Measurements from ENCODE around the gene ARID1B.

ARID1B gene

DNA sequence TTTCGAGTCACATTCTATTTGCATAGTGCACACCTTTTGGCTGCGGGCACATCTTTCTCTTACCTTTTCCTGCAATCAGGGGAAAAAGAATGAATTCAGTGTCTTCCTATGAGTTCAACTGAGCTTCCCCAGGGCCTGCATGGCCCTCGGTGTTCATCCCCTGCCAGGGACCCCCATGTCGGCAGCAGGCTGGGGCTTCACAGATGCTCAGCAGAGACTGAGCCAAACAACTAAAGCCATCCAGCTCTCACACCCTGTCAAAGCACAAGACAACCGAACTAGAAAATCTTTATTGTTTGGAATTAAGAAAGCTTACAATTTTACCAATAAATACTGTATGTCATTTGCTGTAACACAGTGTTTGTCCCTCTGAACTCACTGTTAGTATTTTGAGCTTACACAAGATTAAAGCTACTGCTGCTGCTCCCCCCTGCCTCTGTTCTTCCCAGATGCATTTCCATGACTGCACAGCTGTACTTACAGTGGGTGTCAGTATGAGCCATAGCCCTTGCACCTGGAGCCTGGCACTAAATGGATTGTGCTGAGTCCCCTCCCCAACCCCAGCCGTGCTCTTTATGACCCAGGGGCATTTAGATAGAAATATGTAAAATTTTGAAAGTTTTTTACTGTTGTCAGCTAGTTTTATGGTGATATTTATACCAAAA, 340.4 kb downstream of the ARID1B start:
- DNase-seq = no peak

DNA sequence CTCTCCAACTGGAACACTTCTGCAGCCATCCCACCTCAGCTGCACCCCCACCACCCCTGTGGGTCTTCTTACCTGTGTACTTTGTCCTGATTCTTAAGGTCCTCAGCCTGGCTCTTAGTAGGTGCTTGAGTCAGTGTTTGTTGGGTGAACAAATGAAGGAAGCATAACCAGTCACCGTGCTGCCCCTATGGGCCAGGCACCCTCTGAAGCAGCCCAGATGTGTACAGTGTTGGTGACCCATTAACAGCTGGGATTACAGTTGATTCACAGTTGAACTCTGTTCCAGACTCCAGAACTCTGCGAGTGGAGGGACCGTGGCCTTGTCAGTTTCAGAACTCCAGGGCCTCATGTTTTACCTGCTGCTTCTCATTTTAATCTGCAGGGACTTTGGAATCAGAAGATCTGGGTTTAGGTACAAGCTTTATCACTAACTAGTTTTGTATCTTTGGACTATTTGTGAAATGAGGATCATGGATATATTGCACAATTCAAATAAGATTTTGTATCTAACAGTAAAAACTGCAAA, 342.4 kb downstream of the ARID1B start:
- DNase-seq = no peak

DNA sequence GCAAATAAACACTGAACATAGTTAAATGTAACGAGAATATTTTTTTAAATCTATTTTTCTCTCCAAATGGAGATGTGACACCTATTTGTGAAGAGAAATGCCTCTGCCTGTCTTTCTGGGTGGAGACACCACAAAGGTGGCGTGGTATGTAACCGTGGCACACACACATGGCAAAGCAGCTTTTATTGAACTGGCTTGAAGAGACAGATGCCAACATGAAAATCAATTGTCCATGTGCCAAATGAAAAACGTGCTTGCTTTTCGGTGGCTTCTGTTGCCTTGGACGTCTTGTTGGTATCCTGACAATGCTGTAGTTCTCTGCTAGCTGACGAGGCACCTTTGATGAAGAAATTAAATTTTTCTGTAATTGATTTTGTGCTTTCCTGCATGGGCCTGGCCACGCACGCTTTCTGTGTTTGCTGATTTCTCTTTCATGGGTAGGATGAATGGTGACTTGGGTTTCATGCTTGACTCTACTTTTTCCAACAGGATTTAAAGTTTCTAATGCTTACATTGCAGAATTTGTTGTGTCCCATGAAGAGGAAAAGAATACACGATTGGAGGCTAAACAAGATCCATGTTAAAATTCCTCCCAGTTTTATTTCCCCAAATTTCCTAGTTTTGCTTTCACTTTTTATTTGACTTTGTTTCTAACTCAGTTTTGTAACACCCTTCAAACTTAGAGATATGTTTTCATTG, 343.5 kb downstream of the ARID1B start:
- DNase-seq = no peak

DNA sequence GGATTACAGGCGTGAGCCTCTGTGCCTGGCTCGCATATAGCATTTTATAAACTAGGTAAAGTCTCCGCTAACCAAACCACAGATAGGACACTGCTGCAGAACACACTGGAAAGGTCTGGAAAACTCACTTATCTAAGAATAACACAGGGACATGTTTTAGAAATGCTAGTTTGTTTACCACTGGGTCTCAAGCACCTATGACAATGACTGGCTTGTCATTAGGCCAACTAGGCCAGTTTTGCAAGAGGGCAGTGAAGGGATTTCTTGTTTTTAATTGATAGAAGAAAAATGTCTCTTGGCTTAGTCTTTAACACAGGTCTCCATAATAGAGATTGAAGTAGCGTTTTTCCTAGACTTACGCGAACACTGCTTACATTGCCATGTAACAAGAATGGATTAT, 344.7 kb downstream of the ARID1B start:
- no peak for DNase-seq

DNA sequence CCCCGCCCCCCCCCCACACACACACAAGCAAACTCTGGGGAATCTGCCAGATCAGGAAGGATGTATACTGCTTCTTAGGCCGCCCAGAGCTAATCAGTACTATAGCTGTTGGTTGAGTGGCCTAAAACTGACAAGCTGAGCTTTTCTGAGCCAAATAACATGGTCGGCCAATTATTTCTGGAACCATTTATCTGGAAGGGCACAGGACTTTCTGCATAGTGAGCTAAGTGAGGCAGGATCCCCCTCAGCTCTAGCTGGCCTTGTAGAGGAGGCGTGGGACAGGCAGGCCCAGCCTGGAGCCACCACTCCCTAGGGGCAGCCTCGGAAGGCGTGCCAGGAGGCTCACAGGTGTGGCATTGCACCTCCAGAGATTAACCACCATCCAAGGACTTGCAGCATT, 346.1 kb downstream of the ARID1B start:
- DNase-seq = no peak

DNA sequence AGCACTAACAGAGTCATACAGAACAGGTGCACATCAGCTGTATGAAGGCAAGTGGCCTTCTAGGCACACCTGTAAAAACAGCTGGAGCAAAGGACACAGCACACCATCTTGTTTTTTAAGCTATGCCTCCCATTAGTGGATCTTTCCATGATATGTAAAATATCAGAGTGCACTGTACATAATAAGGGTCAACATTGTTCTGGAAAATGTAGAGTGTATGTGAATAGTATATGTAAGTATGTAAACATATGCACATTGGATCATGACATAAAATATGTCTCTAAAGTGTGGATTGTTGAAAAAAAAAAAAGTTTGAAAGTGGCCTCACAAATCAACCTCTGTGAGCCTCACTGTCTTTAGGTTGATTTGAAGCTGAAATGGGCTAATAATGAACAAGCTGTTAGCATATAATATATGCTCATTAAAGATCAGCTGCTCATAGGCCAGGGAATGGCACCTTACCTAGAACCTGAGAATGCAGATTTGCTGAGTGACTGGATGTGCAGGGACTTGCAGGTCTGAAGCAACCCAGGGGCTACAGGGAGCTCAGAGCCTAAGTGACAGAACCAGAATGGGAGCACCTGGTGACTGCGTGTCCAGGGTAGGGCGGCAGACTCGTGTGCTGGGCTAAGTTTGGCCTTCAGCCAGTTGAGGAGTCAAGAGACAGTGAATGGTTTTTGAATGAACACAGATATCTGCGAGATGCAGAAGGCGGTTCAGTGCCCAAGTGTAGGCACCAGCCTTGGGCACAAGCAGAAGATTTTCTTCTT, 347.5 kb downstream of the ARID1B start:
- no peak for DNase-seq

DNA sequence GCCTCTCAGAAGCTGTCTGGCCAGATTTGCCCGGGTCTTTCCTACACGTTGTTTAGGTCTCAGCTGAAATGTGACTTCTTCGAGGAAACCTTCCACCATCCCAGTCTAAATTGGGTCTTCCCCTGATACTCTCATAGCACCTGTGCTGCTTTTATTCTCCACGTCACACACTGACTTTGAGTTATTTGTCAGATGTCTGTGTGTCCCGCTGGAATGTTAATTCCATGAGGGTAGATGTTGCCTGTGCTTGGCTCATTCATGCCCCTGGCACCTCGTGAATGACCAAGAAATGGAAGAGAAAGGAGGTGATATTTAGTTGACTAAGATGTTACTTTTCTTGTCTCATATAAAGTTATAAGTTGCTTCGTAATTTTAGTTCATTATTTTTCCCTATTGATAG, 348.4 kb downstream of the ARID1B start:
- DNase-seq = no peak

DNA sequence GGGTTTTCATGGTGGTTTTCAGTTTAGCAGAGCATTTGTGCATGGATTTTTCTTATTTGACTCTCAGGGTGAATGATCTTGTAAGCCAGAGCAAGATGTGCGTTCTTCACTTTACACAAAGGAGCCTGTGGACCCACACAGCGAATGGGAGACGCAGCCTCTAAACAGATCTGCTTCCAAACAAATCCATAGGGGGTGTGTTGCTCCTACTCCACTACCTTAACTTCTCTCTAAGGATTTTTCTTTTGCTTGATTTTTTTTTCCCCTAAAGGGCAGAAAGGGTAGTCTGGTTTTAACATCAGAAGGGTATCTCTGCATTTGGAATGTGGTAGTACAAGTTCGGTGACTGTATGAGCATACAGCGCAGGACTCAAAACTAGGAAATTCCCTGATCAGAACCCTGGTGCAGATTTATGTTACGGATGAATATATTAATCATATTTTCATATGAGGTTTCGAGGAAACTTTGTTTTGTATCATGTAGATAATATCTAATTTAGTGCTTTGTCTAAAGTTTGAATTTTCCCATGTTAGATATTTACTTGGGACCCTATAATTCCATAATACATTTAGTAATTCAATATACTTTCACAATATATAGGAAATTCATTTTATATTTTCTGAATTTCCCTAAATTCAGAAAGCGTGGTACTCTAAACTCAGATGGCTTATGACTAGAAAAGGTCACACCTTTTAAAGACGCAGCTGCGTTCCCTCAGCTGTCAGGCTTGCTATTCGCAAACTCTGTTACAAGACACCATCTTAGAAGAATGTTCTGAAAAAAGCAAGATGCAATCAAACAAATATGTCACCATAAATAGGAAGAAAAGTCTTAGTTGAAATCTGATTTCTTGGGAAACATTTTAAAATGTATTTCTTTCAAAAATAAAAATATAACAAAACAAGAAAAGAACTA, 349.3 kb downstream of the ARID1B start:
- no peak for DNase-seq

DNA sequence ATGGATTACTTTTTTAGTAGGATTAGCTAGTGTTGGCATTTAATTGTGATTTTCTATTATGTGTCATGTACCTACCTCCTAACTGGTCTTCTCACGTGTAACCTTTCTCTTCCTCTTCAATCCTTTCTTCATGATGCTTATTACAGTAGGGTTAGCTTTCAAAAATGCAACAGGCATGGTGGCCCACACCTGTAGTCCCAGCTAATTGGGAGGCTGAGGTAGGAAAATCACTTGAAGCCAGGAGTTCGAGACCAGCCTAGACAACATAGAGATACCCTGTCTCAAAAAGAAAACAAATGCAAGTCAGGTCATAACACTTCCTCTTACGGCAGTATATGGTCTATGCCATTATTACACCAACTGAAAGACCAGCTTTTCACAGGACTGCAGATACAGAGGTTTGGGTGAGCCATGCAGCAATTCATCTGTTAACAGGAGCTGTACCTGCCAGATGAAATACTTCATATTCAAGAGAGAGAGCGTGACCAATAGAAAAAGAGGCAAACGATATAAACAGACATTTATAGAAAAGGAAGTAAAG, 351.1 kb downstream of the ARID1B start:
- no peak for DNase-seq

DNA sequence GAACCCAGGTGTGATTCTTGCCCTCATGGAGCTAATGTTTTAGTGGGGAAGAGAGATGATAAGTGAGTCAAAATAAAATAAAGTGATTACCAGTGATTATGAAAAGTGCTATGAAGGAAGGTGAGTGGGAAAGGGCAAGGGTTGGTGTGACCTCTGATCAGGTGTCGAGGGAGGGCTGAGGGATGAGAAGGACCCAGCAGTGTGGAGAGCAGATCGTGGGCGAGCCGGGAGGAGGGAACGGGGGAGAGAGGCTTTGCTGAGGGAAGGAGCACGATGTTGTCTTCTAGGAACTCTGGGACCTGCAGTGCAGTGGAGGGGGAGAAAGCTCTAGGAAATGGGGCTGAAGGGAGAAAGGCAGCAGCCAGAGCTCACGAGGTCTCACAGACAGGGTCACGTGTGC, 354.1 kb downstream of the ARID1B start:
- no peak for DNase-seq

DNA sequence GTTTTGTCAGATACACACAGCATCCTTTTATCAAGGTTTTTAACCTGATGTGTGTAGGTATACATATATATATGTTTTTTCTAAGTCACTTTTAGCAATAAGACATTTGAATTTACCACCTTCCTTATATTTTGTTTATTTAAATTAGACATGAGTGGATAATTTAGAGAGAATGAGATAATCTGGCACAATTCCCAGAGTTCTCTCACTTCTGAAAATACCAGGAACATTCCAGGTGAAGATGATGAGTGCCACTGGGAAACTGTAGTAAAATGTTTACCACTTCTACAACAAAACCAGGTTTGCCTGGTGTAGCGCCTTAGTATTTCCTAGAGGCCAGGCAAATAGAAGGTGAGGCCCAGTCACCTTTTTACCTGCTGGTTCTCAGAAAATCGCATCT, 356.7 kb downstream of the ARID1B start:
- no peak for DNase-seq

DNA sequence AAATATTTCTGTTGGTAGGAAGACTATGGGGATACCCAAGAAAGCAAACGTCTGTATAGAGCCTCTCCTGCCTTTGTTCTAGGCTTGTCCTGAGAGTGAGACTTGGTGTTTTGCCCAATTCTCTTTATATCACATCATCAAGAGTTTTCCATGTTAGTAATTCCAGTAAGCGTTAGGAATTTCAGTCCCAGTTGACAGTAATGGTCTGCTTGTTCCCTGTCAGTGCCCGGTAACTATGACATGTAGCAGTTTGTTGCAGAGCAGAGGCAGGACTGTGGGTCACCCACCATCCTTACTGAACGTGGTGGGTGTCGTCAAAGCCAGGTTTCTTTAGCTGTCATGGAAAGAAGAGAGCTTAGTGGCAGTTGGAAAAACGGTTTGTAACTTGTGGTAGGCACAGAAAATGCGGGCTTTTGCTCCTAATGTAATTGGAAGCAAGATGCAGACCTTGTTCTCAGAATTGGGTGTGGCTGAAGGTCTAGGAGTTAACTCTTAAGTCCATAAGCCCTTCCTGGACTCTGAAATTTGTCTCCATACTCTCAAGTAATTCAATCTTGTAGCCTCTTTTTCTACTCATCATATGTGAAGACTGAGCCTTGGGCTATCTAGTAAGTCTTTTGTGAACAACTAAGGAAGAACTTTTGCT, 357.3 kb downstream of the ARID1B start:
- no peak for DNase-seq

DNA sequence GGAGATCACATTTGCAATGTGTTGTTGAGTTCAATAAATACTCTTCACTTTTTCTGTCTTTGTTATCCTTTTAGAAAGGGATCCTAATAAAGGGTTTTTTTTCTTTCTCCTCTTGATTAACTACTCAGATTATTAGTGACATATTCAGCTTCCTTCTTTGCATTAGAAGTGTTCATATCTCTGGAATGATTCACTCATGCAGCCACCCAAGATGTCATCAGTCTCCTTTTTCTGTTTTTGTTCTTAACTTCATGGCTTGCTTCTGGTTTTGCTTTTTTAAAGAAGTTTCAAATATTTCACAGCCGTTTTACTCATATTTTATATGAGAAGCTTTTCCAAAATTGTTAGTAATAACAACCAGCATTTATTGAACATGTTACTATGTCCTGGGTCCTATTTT, 358.5 kb downstream of the ARID1B start:
- DNase-seq = no peak

DNA sequence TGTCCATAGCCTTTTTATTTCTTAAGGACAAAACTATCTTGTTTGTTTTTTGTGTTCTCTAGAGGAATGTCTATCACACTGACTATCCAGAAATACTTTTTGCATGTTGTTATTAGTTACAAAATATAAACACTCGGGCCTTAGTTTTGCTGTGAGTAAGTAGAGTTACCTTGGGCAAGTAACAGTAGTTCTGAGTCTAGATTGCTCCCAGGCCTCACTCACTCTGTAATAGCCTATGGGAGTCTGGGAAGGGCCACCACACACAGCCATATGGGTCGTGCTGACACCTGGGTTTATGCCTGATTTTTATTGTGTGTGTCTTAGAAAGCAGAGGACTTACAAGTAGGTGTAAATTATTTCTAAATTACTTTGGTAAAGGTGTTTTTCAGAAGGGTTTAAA, 360.3 kb downstream of the ARID1B start:
- no peak for DNase-seq

DNA sequence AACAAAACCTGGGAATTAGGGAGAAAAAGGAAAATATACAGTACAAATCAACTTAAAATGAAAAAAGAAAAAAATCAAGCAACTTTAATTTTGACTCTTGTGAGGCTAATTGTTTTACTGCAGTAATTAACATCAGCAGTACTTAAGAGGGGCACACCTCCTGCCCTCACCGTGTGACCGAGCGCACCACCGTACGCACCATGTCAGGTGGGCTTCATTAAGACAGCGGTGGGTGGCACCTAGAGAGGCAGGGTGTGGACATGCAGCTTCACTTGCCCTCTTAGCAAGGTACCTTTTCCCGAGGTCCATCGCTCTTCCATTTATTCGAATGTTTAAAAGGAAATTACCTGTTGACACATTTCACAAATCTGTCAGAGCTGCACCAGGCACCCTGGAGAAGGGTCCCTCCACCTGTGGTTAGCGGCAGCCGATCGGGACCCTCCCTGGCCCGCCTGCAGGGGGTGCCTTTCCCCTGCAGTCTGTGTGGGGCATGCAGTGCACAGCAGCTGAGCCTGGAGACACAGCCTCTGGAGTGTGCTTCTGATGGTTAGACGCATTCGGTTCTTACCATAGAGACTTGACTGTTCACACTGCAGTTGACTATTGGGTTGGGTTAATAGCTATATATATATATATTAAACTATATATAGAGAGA, 362.0 kb downstream of the ARID1B start:
- no peak for DNase-seq

DNA sequence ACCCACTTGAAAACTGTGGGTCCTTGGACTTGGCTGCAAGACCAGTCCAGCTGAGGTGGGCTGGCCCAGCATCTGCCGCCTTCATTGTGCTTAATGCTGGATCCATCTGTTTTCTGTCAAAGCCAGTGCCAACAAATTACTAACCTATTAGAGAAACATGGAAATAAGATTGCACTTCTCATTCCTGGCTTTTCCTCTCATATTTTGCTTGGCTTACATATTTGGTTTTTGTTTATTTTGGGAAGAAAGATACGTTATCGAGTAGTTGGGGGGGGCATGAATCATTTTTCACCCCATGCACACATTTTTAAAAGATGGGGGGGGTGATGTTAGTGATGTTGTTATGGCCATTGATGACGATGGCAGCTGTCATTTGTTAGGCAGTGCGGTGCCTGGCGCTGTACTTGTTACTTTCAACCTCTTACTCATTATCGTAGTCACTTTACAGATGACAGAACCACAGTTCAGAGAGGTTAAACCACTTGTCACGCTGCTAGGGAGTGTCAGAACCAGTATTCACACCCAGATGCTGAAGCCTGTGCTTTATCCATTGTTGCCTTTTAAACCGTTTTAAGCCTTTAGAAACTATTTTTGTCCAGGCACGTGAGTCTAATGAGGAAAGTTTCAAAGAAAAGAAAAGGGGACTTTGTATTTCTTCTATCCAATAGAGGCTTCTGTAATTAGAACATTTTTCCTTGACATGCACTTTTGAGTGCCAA, 366.2 kb downstream of the ARID1B start:
- no peak for DNase-seq

DNA sequence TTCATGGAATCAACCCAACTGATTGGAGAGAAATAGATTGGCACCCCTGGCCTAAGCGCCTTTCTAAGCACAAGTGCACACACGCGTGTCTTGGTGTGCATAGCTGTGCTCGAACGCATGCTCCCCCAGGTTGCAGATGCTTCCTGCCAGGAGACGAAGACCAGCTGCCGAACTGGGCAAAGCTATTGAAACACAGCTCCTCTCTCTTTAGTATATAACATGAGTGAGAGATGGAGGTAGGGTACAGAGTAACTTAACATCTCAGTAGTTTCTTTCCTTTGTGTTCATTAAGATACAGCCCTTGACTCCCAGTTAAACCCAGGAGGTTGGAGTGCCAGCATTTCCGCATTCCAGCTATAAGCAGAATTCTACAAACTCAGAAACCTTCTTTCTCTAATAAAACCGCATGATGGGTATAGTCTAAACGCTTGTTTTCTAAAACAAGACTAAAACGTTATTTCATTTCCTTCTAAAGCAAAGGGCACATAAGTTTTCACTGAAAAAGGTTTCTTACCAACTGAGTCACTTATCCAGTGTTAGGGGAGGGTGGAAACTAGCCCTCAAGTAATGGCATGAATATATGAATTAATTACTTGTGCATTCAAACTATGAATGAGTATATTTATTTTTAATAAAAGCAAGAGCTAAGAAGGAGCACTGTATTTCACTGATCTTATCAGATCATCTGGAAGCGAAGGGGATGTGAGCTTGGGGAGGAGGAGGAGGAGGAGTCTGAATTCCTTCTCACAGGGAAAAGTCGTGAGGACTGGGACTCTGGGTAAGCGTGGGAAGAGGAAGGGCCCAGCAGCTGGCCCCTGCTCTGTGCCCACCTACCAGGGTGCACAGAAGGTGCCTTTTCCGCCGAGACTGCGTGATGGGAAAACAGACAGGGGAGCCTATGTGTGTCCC, 367.0 kb downstream of the ARID1B start:
- DNase-seq = no peak

DNA sequence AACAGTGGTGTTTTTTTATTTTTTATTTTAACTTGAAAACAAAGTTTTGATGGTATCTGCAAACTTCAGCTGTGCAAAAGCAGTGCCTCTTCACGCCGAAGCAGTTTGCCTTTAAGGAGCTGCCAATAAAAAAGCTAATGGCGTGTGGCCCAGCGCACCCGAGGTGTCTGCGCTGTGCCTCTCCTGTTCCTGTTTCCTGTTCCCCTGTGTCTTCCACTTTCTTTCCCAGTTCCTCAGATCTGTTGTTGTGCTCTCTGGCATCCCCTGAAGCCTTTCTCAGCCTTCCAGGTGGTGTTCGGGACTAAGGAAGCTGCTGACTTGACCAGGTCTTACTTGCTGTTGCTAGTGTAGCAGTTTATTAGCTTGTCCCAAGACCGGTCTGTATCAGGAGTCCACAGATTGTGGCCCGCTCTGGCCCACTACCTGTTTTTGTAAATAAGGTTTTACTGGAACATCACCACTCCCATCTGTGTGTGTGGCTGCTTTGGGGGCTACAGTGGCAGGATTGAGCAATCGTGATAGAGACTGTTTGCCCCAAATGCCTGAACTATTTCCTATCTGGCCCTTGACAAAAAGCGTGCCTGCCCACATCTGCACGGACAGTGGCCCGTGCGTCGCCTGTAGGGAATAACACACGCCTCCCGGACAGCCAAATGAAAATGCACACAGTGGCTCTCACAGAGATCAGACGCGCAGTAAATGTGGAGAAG, 367.8 kb downstream of the ARID1B start:
- DNase-seq = no peak
